Measurements from ENCODE around the gene ALPK3.

DNA sequence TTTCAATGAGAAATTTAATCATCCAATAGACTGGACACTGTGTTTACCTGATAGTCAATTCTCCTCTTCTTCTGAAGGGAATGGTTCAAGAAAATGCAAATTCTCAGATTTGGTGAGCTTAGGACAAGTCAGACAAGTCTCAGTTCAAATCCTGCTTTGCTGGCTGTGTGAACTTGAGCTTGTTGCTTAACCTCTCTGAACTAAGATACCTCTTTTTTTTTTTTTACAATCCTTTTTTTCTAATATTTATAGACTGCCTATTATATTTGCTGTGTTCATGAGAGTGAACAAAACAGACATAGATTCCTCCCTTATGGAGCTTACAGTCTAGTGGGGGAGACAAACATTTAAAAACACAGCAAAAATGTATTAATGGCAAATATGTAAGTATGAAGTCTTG is 59.1 kb downstream of the ALPK3 start:
- TF ChIP-seq HDAC2 (IDR thresholded peaks at IDR 0.05) = no peak
- TF ChIP-seq EP300 (IDR thresholded peaks at IDR 0.05; ENCODE audit: borderline replicate concordance in 1 of 2, control insufficient read depth in 1 of 2, low read depth in 2 of 2, low read length in 2 of 2) = no peak
- no peak for TF ChIP-seq ZNF592 (IDR thresholded peaks at IDR 0.05)
- no peak for TF ChIP-seq ZBTB33 (IDR thresholded peaks at IDR 0.05)

Data from GM12878 (cell line).